Hepatocyte (in vitro differentiated cells): Measurements from ENCODE around the gene RIPPLY3.
"Not testable (repeated sequence)": the region's sequence is repeated elsewhere in the genome, so short reads cannot be mapped to it uniquely, and the experiment has no call there.

Source experiments
- CTCF ChIP-seq: fragments of 200-600 bp; sonication (generic); IDR thresholded peaks from 2 replicates; pipeline ENCODE4 v1.5.1; 2016; ENCODE audit warnings: antibody characterized with exemption, mild to moderate bottlenecking; ENCODE audit not compliant: poor library complexity
- EZH2phosphoT487 ChIP-seq: fragments of 200-600 bp; sonication (generic); IDR thresholded peaks from one replicate; pipeline ENCODE4 v1.6.1; 2018; ENCODE audit warnings: antibody characterized with exemption, mild to moderate bottlenecking, low read depth, moderate library complexity; ENCODE audit not compliant: unreplicated experiment, severe bottlenecking

DNA sequence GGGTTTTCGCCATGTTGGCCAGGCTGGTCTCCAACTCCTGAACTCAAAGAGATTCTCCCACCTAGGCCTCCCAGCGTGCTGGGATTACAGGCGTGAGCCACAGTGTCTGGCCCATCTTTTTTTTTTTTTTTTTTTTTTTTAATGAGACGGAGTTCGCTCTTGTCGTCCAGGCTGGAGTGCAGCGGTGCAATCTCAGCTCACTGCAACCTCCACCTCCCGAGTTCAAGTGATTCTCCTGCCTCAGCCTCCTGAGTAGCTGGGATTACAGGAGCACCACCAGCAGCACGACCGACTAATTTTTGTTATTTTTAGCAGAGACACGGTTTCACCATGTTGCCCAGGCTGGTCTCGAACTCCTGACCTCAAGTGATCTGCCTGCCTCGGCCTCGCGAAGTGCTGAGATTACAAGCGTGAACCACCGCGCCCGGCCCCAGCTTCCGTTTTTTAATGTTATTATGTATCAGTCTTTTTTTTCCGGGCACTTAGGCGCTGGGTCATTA, 17.3 kb upstream of the RIPPLY3 start:
- not testable (repeated sequence) for TF ChIP-seq CTCF, EZH2phosphoT487
